HCEC 1CT (cell line): ENCODE results near the gene VIPR2.

Experiments
- DNase-seq: peaks from one replicate; pipeline ENCODE4 v3.0.0-alpha.2; 2017

Gene VIPR2

DNA sequence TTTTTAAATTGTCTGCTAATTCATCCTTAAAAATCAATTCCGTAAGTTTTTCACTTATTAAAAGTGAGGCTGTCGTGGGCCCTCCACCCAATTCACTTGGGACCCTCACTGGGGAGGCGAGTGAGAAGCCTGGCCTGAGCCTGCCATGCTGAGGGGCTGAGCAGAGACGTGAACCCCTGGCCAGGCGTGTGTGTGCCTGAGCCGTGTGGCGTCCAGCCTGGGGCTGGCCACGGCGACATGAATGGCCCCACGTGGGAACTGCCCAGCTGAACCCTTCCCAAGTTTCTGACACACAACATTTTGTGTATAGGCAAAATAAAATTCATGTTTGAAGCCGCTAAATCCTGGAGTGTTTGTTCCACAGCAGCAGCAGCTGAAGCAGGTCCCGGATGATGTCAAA, 13.0 kb upstream of the VIPR2 start:
- no peak for DNase-seq

DNA sequence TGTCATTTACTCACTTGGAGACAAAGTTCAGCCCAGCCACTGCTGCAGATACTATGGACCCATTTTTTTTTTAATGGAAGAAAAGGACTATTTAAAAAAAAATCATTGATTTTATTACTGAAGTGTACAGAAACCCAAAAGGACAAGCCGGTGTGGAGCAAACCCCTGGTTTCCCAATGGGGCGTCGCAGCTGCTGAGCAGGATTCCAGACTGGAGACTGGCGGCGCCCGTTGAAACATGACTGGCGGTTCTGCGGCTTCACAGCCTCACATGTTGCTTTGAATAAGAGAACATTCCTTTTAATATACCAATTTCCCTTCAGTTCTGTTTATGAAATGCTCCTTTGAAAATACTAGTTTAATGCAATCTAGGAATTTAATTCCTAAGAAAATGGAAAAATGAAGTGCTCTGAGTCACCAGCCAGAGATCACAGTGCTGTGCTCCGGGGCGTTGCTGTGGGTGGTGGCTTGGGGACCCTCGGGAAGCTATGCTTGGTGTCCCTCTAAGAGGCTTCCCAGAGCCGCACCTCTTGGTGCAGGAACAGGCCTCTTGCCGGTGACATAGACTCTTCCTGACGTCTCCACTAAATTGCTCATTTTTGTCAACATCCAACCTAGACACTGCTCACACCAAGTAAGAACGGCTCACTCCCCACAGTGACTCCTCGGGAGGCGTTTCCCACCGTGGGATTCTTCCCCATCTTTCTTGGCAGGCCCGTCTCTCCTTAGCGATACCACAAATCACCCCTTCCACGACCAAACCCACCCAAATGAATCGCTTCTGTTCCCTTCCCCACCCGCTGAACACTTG, 12.0 kb upstream of the VIPR2 start:
- no peak for DNase-seq

DNA sequence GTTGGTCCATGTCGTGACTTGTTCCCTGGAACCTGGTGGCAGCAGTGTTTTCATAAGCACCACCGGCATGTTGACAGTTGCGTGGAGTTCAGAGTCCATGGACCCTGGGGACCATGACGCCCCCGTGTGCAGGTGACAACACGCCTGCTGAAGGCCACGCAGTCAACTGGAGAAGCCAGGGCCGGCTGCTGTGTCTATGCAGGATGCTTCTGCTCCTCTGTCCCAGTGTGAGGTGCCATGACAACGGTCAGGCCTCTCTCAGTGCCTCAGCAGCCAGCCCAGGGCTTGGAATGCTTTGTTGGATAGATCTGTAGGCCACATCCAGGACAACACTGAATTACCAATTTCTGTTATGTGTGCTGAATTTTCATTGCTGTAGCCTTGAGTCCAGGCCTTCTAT, 10.7 kb upstream of the VIPR2 start:
- no peak for DNase-seq

DNA sequence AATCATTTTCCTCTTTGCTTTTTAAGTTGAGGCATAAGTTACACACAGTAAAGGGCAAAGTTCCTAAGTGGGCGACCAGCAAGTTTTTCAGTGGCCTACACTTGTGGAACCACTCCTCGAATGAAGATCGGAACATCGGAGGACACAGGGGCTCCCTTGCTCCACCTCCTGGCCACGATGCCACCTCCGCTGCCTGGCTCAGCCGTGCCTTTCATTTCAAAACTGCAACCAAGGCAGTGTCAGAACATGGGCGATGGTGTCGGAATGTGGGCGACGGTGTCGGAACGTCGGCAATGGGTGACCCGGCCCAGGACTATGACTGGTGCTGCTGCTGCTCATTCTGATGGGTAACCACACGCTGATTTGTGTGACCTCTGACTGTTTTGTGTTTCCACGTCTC, 9.6 kb upstream of the VIPR2 start:
- no peak for DNase-seq

DNA sequence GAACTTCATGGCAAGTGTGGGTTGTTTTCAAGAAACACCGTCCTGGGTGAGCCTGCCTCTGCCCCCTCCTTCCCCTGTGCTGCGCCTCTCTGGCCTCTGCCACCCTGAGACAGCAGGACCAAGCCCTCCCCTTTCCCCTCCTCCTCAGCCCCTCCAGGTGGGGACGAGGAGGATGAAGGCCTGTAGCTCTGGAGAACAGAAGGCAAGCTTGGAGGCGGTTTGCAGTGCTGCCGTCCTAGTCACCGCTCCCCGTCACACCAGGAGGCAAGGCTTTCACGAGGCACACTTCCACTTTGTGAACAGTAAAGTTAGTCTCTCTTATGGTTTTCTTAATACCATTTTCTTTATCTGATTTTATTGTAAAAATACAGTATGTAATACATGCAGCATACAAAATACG, 8.8 kb upstream of the VIPR2 start:
- no peak for DNase-seq

DNA sequence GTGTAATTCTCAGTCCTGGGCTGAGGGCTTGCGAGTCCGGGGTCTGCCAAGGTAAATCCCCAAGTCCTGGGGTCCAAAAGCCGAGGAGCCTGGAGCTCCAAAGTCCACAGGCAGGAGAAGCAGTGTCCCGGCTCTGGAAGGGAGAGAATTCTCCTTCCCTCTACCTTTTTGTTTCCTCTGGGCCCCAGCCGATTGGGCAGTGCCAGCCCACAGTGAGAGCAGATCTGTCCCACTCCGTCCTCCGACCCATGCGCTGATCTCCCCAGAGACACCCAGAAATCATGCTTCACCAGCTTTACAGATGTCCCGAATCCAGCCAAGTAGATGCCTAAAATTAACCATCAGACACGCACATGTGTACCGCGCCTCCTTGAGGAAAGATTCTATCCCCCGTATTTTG, 8.1 kb upstream of the VIPR2 start:
- no peak for DNase-seq

DNA sequence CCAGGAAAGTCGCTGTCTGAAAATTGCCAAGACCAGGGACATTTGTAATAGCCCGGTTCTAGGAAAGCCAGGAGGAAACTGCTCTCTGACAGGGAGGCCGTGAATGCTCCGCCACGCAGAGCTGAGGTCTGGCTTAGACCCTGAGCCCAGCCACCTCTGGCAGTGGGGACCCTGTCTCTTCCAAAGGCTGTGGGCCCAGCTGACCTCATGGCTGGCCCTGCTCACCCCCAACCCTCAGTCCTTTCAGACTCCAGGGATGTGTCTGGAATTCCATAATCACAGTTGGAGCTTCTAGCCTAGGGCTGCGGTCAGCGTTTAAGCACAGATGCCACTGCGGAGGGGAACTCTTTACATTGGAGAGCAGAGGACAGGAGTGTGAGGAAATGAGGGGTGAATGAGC, 6.6 kb upstream of the VIPR2 start:
- DNase-seq, result no peak

DNA sequence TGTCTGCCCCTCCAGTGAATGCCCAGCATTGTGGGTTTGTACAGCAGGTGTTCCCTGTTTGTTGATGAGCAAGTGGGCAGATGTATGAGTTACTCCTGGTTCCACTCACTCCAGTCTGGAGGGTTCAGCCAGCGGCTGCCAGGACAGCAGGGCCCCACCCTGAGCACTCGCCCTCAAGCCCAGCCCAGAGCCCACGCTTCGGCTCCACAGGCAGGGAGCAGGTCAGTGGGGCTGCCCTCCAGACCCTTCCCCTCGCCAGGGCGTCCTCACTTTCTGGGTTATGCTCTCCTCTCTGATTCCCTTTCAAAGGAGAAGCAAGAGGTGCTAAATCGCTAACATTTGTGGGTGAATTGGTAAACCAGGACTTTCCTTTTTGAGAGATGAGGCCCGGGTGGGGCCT, 4.8 kb upstream of the VIPR2 start:
- no peak for DNase-seq

DNA sequence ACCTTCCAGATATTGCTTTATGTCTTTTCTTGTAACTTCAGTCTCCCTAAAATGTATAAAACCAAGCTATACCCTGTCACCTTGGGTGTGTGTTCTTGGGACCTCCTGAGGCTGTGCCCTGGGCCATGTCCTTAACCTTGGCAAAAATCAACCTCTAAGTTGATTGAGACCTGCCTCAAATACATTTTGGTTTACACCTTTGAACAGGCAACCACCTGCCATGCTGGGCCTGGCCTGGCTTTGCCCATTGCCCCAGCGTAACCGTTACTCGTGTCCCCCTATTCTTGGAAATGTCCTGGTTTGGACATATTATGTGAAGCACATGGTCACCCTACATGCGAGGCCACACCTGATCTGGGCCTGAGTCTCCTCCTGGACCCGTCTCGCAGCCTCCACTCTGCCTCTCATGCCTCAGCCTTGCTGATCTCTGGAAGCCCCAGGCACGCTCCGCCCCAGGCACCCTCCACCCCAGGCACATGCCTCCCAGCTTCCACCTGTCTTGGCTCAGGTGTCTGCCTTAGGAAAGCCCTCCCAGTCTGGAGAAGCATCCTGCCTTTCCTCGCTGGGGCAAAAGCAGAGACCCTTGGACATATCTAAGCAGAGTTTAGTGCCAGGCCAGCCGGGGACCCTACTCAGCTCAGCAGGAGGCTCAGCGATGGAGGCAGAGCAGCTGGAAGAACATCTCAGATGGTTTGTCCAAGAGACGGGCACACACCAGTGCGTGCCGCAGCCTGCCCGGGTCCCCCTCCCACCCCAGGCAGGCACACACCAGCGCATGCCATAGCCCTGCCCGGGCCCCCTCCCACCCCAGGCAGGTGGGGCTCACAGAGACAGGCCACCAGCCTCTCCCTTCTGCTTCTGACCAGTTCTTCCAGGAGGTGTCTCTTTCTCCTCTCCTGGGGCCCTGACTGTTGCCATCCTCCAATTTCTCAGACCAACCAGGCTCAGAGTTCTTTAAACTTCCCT, 4.0 kb upstream of the VIPR2 start:
- DNase-seq, result no peak

DNA sequence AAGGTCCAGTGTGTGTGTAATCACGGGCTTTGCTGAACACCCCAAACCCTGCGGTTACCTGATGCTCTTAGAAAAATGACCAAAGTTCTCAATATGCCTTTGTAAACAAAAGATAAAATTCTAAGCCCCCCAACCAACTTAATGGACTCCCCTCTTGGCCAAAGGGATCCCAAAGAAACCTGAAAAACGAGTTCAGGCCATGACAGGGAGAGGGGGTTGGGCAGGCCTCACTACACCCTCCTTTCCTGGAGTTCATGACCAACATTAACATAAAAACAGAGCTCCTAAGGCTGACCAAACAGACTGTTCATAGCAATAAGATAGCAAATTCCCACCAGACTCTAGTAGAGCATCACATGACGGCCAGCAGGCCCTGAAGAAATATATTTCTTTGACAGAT, 3.0 kb upstream of the VIPR2 start:
- no peak for DNase-seq

DNA sequence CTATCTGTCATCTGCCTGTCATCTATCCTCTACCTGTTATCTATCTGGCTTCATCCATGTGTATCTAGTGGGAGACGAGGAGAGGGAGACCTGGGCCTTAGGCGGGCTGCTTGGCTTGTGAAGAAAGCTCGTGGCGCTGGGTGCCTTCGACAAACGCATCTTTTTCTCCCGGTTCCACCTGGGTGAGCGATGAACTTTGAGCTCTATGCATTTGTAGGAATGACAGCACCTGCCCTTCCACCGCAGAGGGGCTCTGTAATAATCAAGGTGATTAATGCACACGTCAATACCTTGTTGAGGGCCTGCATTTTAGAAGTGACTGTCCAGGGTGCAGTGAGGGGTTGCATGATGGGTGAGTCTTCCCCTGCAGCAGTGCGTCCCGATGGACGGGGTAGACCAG, 2.6 kb upstream of the VIPR2 start:
- DNase-seq, result no peak

DNA sequence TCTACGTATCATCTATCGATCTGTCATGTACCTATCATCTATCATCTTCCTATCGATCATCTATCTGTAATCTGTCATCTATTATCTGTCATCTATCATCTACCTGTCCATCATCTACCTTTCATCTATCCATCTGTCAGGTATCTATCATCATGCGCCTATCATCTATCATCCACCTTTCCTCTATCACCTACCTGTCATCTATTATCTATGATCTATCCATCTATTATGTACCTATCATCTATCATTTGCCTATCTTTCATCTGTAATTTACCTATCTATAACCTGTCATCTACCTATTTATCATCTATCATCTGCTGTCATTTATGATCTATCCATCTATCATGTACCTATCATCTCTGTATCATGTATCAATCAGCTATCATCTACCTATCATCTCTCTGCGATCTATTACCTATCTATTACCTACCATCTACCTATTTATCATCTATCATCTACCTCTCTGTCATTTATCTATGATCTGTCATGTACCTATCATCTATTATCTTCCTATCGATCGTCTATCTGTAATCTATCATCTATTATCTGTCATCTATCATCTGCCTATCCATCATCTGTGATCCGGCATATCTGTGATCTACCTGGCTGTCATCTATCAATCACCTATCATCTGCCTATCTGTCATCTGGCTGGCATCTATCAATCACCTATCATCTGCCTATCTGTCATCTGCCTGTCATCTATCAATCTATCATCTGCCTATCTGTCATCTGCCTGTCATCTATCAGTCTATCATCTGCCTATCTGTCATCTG, 1.6 kb upstream of the VIPR2 start:
- DNase-seq, result no peak

DNA sequence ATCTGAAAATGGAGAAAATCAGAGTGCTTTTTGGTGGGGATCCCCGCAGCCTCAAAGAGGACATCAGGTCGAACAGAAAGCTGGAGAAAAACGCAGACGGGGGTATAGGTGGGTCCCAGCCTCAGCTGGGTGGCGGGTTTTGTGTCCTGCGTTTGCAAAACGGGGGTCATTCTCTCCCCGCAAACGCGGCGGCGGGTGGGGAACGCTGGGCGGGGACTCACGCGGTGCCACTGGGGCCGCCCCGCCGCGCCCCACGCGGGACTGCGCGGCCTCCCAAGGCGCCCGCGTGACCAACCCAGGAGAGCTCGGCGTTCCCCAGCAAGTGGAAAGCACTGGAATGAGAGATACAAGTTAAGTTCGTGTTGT, 806 bp upstream of the VIPR2 start:
- no peak for DNase-seq

DNA sequence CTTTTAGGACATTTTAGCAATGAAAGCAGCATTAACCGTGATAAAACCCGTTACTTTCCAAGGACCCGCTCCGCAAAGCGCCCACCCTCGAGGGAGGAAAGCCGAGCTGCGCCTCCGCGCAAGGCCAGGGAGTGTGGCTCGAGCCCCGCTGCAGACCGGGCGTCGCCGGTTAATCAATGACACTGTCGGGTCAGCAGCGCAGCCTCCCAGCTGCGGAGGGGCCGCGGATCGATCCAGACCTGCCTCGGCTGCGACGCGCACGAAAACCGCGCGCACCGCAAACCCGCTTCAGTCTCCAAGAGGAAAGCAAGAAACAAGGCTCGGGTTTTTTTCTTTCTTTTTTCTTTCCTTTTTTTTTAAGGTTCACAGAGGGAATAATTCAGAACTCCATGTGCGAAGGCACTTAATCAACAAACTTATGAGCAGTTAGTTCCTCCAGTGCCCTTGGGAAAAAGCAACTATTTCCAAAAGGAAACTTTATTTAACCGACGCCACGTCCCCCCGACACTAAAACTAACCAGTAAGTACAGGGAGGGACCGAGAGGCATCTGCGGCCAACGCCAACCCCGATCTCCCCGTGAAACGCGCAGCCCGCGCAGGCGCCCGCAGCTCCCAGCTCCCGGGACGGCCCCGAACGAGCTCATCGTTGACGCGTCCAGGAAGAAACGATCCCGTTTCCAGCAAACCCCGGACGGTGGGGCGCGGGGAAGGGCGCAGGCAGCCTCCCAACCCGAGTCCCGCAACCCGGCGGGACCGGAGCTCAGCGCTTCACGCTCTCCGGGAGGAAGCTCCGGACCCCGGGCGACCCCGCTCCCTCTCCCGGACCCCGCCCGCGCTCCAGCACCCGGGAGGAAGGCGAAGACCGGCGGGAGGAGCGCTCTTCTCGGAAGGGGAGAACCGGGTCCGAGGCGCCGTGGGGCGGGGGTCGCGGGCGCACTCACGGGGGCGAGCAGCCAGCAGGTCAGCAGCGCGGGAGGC, 598 bp downstream of the VIPR2 start:
- DNase-seq, result no peak

DNA sequence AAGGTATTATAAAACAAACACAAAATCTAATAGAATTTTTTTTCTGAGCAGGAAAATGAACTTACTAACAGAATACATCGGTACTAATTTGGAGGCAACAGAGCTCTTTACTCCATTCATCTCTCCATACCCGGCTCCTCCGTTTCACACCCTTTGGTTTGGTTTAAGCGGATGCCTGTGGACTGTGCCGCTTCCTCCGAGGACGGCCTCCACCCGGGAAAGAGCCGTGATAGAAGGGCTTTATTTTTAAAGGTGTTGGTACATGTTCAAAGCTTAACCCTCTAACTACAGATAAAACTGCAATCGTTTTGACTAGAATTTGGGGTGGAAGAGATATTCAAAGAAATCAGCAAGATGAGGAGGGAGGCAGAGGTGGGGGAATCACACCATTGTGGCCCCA, 1.9 kb downstream of the VIPR2 start:
- no peak for DNase-seq

DNA sequence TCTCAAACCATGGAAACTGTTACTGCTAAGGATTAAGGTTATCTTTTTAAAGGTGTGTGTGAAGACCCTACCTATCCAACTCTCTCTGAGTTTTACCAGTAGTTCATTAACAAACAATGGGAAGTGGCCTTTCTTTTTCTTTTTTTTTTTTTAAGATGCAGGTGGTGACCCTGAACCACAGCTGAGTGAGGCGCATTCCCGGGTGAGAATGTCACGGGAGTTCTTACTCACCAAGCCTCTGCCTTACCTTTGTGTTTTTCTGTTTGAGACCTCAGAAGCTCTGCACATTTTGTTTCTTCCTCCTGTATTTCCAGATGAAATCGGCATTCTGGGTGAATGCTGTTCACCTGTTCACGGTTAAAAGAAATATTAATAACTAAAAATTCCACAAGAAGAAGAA, 2.5 kb downstream of the VIPR2 start:
- no peak for DNase-seq

DNA sequence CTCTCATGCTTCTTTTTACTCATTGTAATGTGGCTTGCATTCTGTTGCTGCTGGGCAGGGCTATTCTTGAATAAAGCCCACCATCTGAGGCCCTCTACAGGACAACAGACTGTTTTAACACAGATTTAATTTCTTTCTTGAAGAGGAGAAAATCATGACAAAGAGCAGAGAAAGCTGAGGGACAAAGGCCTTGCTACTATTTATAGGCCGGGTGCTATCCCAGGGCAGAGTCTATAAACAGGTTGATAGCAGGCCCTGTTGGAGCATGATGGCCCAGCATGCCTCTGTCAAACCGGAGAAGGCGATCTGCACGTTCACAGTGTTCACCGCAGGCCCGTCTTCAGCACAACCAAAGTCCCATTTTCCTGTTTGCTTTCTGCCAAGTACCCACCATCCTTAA, 3.0 kb downstream of the VIPR2 start:
- DNase-seq, result no peak

DNA sequence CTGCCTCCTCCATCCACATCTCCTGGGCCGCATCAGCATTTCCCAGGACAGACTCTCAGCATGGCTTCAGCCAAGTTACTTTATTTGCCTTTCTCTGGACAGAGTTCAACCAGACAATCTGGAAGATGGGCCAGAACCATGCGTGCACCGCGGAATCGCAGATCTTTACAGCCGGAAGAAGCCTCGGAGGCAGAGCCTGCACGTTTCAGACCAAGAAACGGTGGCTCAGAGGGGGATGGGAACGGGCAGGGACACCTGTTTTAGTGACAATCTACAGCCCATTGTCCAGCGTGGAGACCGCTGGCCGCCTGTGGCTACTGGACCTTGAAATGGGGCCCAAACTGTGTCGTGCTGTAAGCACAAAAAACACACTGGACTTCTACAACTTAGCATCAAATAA, 3.5 kb downstream of the VIPR2 start:
- no peak for DNase-seq

DNA sequence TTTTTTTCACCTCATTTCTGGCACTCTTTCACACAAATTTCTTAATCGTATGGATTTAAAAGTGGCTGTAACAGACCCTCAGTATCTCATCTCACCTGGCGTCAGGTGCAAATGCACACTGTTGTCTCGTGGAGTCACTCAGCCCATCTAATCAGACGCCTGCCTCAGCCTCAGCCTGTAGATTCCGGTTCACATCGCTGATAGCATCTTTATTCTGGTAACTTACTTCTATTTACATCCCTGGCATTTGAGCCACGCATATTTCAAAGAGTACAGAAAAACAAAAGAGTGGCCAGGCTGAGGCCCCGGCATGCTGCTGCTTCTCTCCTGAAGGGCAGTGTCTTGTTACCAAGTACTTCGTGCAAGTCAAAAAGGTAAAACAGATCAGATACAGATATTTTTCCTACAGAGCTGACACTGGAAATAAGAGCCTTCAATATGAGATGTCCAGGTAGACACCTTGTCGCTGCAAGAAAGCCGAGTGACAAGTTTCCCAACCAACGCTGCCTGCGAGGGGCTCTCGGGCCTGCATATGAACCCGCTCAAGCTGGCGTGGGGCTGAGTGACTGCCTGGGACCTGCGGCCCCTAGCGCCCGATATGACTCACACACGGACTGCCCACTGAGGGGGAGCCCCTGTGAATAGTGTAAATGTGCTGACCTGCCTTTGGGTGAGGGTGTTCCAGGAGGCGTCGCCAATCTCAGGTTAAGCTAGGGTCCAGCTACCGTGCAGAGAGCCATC, 4.3 kb downstream of the VIPR2 start:
- DNase-seq, result no peak

DNA sequence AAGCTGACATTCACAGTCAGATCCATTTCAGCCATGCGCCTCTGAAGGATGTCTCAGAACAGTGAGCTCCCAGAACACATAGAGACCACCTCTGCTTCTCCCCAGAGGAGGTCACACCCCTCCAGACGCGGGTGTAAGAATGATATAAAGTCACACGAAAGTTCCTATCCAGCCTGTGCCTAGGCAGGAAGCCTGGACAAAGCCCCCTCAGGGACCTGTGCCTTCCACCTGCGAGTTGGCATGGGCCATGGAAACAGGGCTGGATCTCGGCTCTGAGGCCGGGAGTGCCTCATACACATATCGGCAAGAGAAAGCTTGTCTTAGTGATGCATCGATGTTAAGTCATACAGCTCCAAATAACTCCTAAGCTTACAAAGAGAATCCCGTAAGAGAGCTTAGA, 5.0 kb downstream of the VIPR2 start:
- DNase-seq, result no peak

DNA sequence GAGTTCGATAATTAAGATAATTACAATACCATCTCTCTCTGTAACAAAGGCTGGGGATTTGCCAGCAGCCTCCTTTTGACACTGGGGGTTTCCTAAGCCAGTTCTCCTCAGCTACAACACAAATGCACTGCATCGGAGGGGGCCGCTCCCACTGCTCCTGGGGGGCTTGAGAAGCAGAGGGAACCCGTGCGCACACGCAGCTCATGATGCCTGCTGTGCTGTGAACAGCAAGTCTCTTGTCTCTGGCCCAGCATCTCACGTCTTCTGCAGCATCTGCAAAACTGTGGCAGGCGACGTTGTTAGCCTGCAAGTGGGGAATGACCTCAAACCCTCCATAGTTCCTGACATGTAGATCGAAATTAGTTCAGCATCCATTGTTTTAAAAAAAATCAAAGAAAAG, 5.5 kb downstream of the VIPR2 start:
- DNase-seq, result no peak

DNA sequence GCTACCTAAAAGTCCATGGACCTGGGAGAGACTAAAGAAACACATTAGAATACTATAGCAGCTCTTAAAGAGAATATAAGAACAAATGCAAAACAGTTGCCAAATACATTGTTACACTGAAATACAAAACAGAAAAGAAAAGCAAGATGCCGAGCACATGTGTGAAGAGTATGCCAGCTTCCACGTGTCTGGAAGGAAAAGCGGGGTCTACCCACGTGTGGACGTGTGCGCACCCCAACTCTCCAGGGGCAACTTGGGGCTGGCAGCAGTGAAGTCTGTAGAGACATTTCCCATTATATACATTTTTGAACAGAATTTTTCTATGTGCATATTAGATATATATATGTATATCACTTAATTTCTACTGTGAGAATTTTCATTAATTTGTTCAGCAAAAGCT, 6.2 kb downstream of the VIPR2 start:
- DNase-seq, result no peak
